Non-pigmented ciliary epithelial cell (primary cell): ENCODE data around the gene PHLPP1.

Experiments
- DNase-seq: peaks from one replicate; pipeline ENCODE4 v3.0.0-alpha.2; 2010; ENCODE audit warnings: low read depth

Gene PHLPP1

DNA sequence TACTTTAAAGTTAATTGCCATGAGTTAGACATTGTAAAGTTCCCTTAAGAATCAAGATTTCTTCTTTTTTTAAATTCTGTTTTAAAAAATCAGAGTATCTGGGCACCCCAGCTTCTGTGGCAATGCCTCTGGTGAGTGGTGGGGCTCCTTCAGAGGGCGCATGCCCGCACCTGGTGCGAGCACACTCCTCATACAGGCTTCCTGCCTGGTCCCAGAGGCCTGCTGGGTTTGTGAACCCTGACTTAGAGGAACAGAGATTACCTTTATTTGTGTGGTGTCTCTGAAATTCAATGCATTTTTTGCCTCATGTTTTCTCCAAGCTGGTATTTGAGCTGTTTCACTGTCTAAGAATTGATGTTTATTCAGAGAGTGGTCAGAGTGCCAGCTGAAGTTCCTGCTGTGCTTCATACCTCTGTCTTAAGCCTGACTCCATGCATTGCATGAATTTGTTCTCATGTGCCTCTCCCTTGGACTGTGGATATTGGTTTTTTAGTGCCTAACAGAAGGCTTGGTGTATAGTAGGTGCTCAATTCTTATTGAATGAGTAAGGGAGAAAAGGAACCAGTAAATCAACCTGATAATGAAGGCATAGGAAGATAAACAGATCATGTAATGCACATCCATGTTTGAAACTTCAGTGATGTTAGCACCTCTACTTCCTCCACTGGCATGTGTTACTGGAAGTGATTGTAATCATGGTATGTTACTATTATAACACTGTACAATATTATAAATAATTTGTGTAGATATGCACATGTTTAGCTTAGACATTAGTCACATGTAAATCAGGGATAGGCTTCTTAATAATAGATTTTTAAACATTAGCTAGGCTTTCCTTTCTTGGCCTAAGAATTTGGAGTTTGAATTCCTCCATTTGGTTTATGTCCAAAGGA lies 29.0 kb downstream of the PHLPP1 start:
- no peak for DNase-seq

GRCh38 chr18:62745089-62745751 lies 29.9 kb downstream of the PHLPP1 start:
- DNase-seq: no peak

DNA sequence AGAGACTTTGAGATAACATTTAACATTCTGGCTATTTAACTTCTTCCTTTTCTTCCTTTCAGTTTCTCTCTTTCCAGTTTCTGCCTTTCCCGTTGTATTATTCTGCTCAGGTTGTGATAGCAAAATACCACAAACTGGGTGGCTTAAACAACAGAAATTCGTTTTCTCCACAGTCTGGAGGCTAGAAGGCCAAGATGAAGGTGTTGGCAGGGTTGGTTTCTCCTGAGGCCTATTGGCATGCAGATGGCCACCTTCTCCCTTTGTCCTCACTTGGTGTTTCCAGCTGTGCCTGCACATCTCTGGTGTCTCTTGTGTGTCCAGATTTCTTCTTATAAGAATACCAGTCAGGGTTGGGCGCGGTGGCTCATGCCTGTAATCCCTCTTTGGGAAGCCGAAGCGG lies 34.0 kb downstream of the PHLPP1 start:
- no peak for DNase-seq

- DNase-seq: no peak
Measured at GRCh38 chr18:62751341-62751821, 36.0 kb downstream of the PHLPP1 start.

GRCh38 chr18:62751977-62752376 lies 36.6 kb downstream of the PHLPP1 start:
- no peak for DNase-seq

DNA sequence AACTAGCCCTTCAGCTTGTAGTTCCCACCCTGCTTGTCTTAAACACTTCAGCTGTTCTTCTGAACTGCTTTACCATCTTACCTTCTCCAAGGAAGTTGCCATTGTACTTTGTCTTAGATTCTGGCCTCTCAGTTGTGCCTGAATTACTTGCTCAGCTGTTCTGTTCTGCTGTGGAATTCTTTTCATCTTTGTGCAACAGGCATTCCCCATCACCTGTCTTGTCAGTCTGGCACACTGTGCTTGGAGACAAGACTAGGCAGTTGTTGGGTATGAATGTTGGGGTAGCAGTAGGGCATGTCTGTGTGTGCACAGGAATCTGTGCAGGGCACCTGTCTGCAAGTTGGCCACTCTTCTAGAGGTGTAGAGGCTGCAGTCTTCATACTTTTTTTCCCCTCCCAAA lies 38.7 kb downstream of the PHLPP1 start:
- DNase-seq: no peak

DNA sequence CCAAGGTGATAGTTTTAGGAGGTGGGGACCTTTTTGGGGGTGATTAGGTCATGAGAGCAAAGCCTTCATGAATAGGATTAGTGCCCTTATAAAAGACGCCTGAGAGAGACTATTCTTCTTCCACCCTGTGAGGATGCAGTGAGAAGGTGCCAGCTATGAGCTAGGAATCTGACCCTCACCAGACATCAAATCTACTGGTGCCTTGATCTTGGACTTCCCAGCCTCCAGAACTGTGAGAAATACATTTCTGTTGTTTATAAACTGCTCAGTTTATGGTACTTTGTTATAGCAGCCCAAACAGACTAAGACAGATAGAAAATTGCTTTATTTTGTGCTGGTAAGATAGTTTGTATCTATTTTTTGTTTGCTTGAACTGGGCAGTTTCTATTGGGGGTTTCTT lies 40.1 kb downstream of the PHLPP1 start:
- no peak for DNase-seq

DNA sequence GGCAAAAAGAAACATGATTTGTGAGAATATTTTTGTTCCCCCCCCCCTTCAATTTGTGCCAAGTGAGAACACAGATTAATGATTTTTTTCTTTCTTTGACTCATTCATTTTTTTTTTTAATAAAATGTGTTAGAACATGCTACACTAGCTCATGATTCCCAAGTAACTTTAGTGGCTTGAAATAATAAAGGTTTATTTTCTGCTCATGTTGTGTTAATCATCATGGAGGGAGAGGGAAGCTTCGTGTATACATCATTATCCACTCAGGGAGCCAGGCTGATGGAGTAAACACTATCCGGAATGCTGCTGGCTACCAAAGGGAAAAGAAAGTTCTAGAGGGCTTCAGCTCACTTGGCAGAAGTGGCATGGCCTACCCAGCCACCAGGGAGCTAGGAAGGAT lies 40.6 kb downstream of the PHLPP1 start:
- no peak for DNase-seq

- DNase-seq: no peak
Measured at GRCh38 chr18:62757399-62758010, 42.2 kb downstream of the PHLPP1 start.

DNA sequence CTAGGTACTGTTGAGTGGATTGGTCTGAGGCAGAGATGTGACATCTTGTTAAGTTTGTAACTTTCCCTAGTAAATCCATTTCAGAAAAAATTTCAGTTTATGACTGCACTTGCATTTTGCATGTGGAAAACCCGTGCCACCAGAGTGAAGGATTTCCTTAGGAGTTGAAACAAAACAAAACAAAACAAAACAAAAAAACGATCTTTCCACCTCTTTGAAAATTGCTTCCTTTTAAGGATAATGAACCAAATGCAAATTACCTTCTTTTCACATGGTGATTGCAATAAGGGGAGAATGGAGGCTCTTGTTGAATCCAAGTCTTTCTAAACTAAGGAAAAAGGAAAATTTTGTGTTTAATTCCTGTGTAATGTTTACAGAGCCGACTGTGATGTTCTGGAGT lies 43.2 kb downstream of the PHLPP1 start:
- DNase-seq: no peak

- no peak for DNase-seq
Measured at GRCh38 chr18:62759704-62760402, 44.5 kb downstream of the PHLPP1 start.

DNA sequence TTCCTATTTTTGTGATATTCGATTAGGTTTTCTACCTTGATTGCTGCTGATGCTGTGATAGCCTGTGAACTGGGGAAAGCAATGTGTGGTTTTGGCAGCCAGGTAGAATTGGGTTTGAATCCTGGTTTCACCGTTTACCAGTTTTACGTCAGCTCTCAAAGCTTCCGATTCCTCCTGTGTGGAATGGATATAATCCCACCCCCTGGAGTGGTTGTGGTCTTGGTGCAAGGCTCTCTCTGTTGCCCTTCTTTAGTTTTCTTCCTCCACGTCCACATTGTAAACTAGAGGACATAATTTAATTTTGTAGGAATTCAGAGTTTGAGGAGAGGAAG lies 45.0 kb downstream of the PHLPP1 start:
- DNase-seq: no peak

DNA sequence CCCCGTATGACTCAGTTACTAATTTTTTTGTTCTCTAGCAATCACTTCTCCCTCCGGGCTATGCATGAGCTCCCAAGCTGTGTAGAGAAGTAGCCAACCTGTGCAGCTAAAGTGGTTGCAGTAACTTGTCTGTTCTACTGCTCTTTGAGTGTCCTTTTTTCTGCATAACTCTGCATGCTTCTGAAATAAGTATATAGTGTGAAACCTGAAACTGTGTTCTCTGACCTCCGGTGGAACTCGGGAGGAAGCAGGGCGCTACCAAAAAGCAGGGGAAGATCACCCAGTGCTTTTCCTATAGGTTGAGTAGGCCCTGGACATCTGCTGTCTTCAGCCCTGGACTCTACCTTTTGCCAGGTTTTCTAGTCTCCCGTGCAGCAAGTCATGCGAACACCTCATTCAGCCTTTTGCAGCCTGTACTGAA lies 47.8 kb downstream of the PHLPP1 start:
- DNase-seq: no peak

GRCh38 chr18:62766266-62766665 lies 50.9 kb downstream of the PHLPP1 start:
- DNase-seq: no peak

- no peak for DNase-seq
Measured at GRCh38 chr18:62767321-62767720, 52.0 kb downstream of the PHLPP1 start.

DNA sequence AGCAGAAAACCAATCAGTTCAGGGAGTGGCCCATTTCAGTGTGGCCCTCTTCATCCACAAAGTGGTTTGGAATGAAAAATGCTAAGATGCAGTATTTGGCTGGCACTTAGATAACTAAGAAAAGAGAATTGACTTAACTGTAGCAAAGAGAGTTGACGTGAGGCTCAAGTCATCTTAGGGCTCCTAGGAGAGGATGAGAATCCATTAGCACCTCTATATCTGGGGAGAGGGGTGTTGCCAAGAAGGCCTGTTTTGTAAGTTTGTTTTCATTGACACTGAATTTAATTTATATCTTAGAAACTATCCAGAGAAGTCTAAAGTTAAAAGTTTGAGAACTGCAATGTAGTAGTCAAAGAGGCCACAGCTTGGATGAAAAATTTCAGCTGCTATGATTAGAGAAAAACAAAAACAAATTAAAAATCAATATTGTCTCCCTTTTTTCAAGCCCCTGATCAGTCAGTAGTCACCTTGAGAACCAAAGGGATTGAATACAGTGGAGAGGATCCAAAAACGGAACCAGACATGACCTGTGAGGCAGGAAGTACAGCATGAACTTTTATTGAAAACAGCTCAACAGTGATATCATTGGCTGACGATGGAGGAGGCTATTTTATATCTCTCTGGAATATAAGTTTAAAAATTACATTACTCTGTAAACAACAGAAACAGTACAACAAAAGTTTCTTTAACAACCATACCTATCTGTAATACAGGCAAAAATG lies 52.7 kb downstream of the PHLPP1 start:
- no peak for DNase-seq

- no peak for DNase-seq
Measured at GRCh38 chr18:62768558-62768943, 53.2 kb downstream of the PHLPP1 start.

GRCh38 chr18:62769216-62769615 lies 53.9 kb downstream of the PHLPP1 start:
- DNase-seq: no peak

DNA sequence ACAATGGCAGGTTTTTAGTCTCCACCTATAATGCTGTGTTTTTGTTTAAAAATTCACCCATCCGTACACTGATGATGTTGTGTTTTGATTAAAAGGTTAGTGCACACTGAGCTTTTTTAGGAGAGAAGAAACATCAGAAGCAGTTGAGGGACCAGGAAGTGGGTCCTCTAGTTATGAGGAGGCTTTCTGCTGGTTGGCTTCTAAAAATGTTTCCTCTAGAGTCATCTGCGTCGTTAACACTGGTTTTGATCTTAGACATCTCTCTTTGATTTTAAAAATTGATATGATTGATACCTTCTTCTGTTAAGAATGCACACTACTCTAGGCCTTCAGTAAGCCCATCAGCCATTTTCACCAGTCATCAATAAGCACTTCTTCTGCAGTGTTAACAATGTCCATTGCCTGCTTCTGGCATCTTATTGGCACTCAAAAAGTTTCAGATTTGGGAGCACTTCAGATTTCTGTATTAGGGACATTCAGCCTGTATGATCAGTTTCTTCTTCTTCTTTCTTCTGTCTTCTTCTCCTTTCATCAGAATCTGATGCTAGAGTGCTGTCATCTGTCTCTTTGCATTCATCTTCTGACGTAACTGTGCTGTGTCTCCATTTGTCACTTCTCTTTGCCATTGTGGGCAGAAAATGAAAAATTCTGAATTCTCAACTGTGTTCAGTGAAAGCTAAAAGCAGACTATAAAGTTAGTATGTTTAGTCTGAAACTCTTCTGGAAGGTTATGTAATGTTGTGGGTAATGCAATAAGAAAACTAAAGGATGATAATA lies 56.3 kb downstream of the PHLPP1 start:
- no peak for DNase-seq

GRCh38 chr18:62772860-62773584 lies 57.7 kb downstream of the PHLPP1 start:
- DNase-seq: no peak
